ENCODE results near the gene A3GALT2. TPM values are rescaled to one million over a fixed set of nuclear protein-coding genes. Genes with fewer than 3 reads are reported as not detected.

Gene A3GALT2
- total RNA-seq, 1 experiment from 2014 or later: not detected

- Histone ChIP-seq H3K4me3 (ENCODE audit: low read depth in 2 of 2, low read length in 2 of 2) (no peak overlapping the region), H3K9me3 (ENCODE audit: control insufficient read depth, insufficient read depth, low read depth, low read length) (no peaks in the 10 kb centered on the region), H3K27ac (ENCODE audit: low read length) (no peak overlapping the region), H3K4me1 (ENCODE audit: control insufficient read depth, insufficient read depth, low read length) (peaks cover 27% of the 10 kb centered on the region), H3K27me3 (ENCODE audit: control insufficient read depth, insufficient read depth, low read length) (no peaks in the 10 kb centered on the region), H3K36me3 (ENCODE audit: control insufficient read depth, insufficient read depth, low read length) (peaks cover 61% of the 10 kb centered on the region)
- ChIA-PET CTCF (no interaction called here), POLR2A (no interaction called here)
- no peak for DNase-seq (ENCODE audit: low read depth, low spot score)
- no peak for ATAC-seq
- TF ChIP-seq REST (IDR thresholded peaks at IDR 0.05; ENCODE audit: insufficient read depth in 1 of 2, low read depth in 2 of 2, low read length in 1 of 2) (no peak), SIN3A (IDR thresholded peaks at IDR 0.05; ENCODE audit: borderline replicate concordance, insufficient read depth, low read depth, low read length) (no peak), CTCF (IDR thresholded peaks at IDR 0.05) (no peak), TCF7L2 (IDR thresholded peaks at IDR 0.05; ENCODE audit: low read depth, low read length) (no peak), POLR2AphosphoS5 (IDR thresholded peaks at IDR 0.05; ENCODE audit: low read depth, low read length) (no peak)
- BruUV-seq (replicated peaks): no TSS peak
- intact Hi-C loops (cut with micrococcal nuclease; ENCODE audit: unreplicated experiment) (no loop called here), in situ Hi-C loops (cut with HindIII; ENCODE audit: low pct_unique_long_range_greater_than_20kb, low sequenced_read_pairs) (no loop called here)
These were observed 7.9 kb upstream of the A3GALT2 start for GRCh38 chr1:33328817-33329216.

GRCh38 chr1:33327587-33328325, 6.9 kb upstream of the A3GALT2 start:
- no peaks in the 10 kb centered on the region for H3K9me3 ChIP-seq (ENCODE audit: control insufficient read depth, insufficient read depth, low read depth, low read length)
- TF ChIP-seq TCF7L2 (IDR thresholded peaks at IDR 0.05; ENCODE audit: low read depth, low read length): no peak
- TF ChIP-seq REST (IDR thresholded peaks at IDR 0.05; ENCODE audit: insufficient read depth in 1 of 2, low read depth in 2 of 2, low read length in 1 of 2): no peak
- TF ChIP-seq POLR2AphosphoS5 (IDR thresholded peaks at IDR 0.05; ENCODE audit: low read depth, low read length): no peak
- no peak for TF ChIP-seq CTCF (IDR thresholded peaks at IDR 0.05)
- TF ChIP-seq SIN3A (IDR thresholded peaks at IDR 0.05; ENCODE audit: borderline replicate concordance, insufficient read depth, low read depth, low read length): no peak
- no peak overlapping the region for H3K4me3 ChIP-seq (ENCODE audit: low read depth in 2 of 2, low read length in 2 of 2)
- peaks cover 23% of the 10 kb centered on the region for H3K4me1 ChIP-seq (ENCODE audit: control insufficient read depth, insufficient read depth, low read length)
- POLR2A ChIA-PET: no interaction called here
- in situ Hi-C loops (cut with HindIII; ENCODE audit: low pct_unique_long_range_greater_than_20kb, low sequenced_read_pairs): no loop called here
- CTCF ChIA-PET: no interaction called here
- peaks cover 60% of the 10 kb centered on the region for H3K36me3 ChIP-seq (ENCODE audit: control insufficient read depth, insufficient read depth, low read length)
- no peak for DNase-seq (ENCODE audit: low read depth, low spot score)
- no peak overlapping the region for H3K27ac ChIP-seq (ENCODE audit: low read length)
- peak; percentile 19; the same call in 1 of the 2 replicates for ATAC-seq
- H3K27me3 ChIP-seq (ENCODE audit: control insufficient read depth, insufficient read depth, low read length): no peaks in the 10 kb centered on the region
- no TSS peak for BruUV-seq (replicated peaks)
- intact Hi-C loops (cut with micrococcal nuclease; ENCODE audit: unreplicated experiment): no loop called here
